Dendritic cell treated with granulocyte-macrophage colony-stimulating factor and Interleukin-4, amounts not matched to agents 40 ng/mL and 50 ng/mL, for 4 days (primary cell): ENCODE measurements around the gene MAP2K6.

Experiments
- H3K27ac Mint-ChIP-seq: one replicate; pipeline ENCODE4 v1.8.0; 2022; ENCODE audit warnings: mild to moderate bottlenecking, mixed read lengths
- H3K27me3 Mint-ChIP-seq: one replicate; pipeline ENCODE4 v1.8.0; 2022; ENCODE audit warnings: mild to moderate bottlenecking, mixed read lengths
- H3K36me3 Mint-ChIP-seq: one replicate; pipeline ENCODE4 v1.8.0; 2022; ENCODE audit warnings: low read depth, mixed read lengths
- H3K4me1 Mint-ChIP-seq: one replicate; pipeline ENCODE4 v1.8.0; 2022; ENCODE audit warnings: low read depth, mixed read lengths
- H3K4me3 Mint-ChIP-seq: one replicate; pipeline ENCODE4 v1.8.0; 2022; ENCODE audit warnings: mild to moderate bottlenecking, moderate library complexity, mixed read lengths
- H3K9me3 Mint-ChIP-seq: one replicate; pipeline ENCODE4 v1.8.0; 2022; ENCODE audit warnings: mixed read lengths
- intact Hi-C: fragments of 100-400 bp; cut with micrococcal nuclease; formaldehyde crosslinking; loops from one replicate; pipeline ENCODE4 v1.15.0; 2022

MAP2K6 gene

GRCh38 chr17:69454051-69454450, 39.6 kb downstream of the MAP2K6 start:
- Mint-ChIP-seq H3K36me3 (no peaks in the 10 kb centered on the region), H3K4me3 (no peak overlapping the region), H3K27me3 (no peaks in the 10 kb centered on the region), H3K9me3 (no peaks in the 10 kb centered on the region), H3K4me1 (peaks cover 19% of the 10 kb centered on the region), H3K27ac (no peak overlapping the region)
- intact Hi-C loops = no loop called here

GRCh38 chr17:69455040-69455439, 40.5 kb downstream of the MAP2K6 start:
- intact Hi-C loops = no loop called here
- Mint-ChIP-seq H3K27ac (no peak overlapping the region), H3K4me3 (no peak overlapping the region), H3K4me1 (peaks cover 25% of the 10 kb centered on the region), H3K27me3 (no peaks in the 10 kb centered on the region), H3K36me3 (no peaks in the 10 kb centered on the region), H3K9me3 (no peaks in the 10 kb centered on the region)

GRCh38 chr17:69457603-69458002, 43.1 kb downstream of the MAP2K6 start:
- Mint-ChIP-seq H3K27me3 (no peaks in the 10 kb centered on the region), H3K4me3 (no peak overlapping the region), H3K9me3 (no peaks in the 10 kb centered on the region), H3K27ac (no peak overlapping the region), H3K4me1 (peaks cover 26% of the 10 kb centered on the region), H3K36me3 (no peaks in the 10 kb centered on the region)
- intact Hi-C loops = no loop called here

- intact Hi-C loops = no loop called here
- Mint-ChIP-seq H3K27ac (no peak overlapping the region), H3K36me3 (no peaks in the 10 kb centered on the region), H3K4me1 (peaks cover 26% of the 10 kb centered on the region), H3K9me3 (no peaks in the 10 kb centered on the region), H3K4me3 (no peak overlapping the region), H3K27me3 (no peaks in the 10 kb centered on the region)
Measured at GRCh38 chr17:69460963-69461922, 46.7 kb downstream of the MAP2K6 start.

GRCh38 chr17:69461951-69462369, 47.5 kb downstream of the MAP2K6 start:
- Mint-ChIP-seq H3K36me3 (no peaks in the 10 kb centered on the region), H3K4me1 (peaks cover 23% of the 10 kb centered on the region), H3K27me3 (no peaks in the 10 kb centered on the region), H3K4me3 (no peak overlapping the region), H3K27ac (no peak overlapping the region), H3K9me3 (no peaks in the 10 kb centered on the region)
- intact Hi-C loops = no loop called here

- H3K4me3 Mint-ChIP-seq = no peak overlapping the region
- H3K27me3 Mint-ChIP-seq = no peaks in the 10 kb centered on the region
- peaks cover 18% of the 10 kb centered on the region for H3K4me1 Mint-ChIP-seq
- intact Hi-C loops = no loop called here
- H3K27ac Mint-ChIP-seq = no peak overlapping the region
- no peaks in the 10 kb centered on the region for H3K9me3 Mint-ChIP-seq
- no peaks in the 10 kb centered on the region for H3K36me3 Mint-ChIP-seq
Measured at GRCh38 chr17:69462882-69463281, 48.4 kb downstream of the MAP2K6 start.

- no peaks in the 10 kb centered on the region for H3K27me3 Mint-ChIP-seq
- intact Hi-C loops = no loop called here
- H3K9me3 Mint-ChIP-seq = no peaks in the 10 kb centered on the region
- no peaks in the 10 kb centered on the region for H3K36me3 Mint-ChIP-seq
- H3K27ac Mint-ChIP-seq = no peak overlapping the region
- H3K4me1 Mint-ChIP-seq = no peaks in the 10 kb centered on the region
- no peak overlapping the region for H3K4me3 Mint-ChIP-seq
Measured at GRCh38 chr17:69466451-69466850, 52.0 kb downstream of the MAP2K6 start.

- Mint-ChIP-seq H3K36me3 (no peaks in the 10 kb centered on the region), H3K9me3 (no peaks in the 10 kb centered on the region), H3K27ac (no peak overlapping the region), H3K27me3 (no peaks in the 10 kb centered on the region), H3K4me1 (no peaks in the 10 kb centered on the region), H3K4me3 (no peak overlapping the region)
- intact Hi-C loops = no loop called here
Measured at GRCh38 chr17:69466905-69467667, 52.6 kb downstream of the MAP2K6 start.

- no peaks in the 10 kb centered on the region for H3K36me3 Mint-ChIP-seq
Measured at GRCh38 chr17:69468207-69468606, 53.7 kb downstream of the MAP2K6 start.

GRCh38 chr17:69470702-69471101, 56.2 kb downstream of the MAP2K6 start:
- H3K27me3 Mint-ChIP-seq = no peaks in the 10 kb centered on the region
- H3K9me3 Mint-ChIP-seq = no peaks in the 10 kb centered on the region
- intact Hi-C loops = no loop called here
- H3K4me3 Mint-ChIP-seq = no peak overlapping the region
- peaks cover 9% of the 10 kb centered on the region for H3K4me1 Mint-ChIP-seq
- no peaks in the 10 kb centered on the region for H3K36me3 Mint-ChIP-seq
- H3K27ac Mint-ChIP-seq = no peak overlapping the region

More at GRCh38 chr17:69468207-69468606, 53.7 kb downstream of the MAP2K6 start:
- H3K27me3 Mint-ChIP-seq = no peaks in the 10 kb centered on the region
- no peak overlapping the region for H3K27ac Mint-ChIP-seq
- no peaks in the 10 kb centered on the region for H3K4me1 Mint-ChIP-seq
- no peak overlapping the region for H3K4me3 Mint-ChIP-seq
- H3K9me3 Mint-ChIP-seq = no peaks in the 10 kb centered on the region
- intact Hi-C loops = no loop called here

- Mint-ChIP-seq H3K27me3 (no peaks in the 10 kb centered on the region), H3K27ac (no peak overlapping the region), H3K4me3 (no peak overlapping the region), H3K9me3 (no peaks in the 10 kb centered on the region), H3K36me3 (no peaks in the 10 kb centered on the region), H3K4me1 (peaks cover 9% of the 10 kb centered on the region)
- intact Hi-C loops = no loop called here
Measured at GRCh38 chr17:69471406-69471805, 56.9 kb downstream of the MAP2K6 start.

- Mint-ChIP-seq H3K27me3 (no peaks in the 10 kb centered on the region), H3K4me3 (no peak overlapping the region), H3K27ac (no peak overlapping the region), H3K4me1 (peaks cover 29% of the 10 kb centered on the region), H3K9me3 (no peaks in the 10 kb centered on the region), H3K36me3 (no peaks in the 10 kb centered on the region)
- intact Hi-C loops = no loop called here
Measured at GRCh38 chr17:69473841-69474831, 59.6 kb downstream of the MAP2K6 start.

GRCh38 chr17:69477204-69477902, 62.9 kb downstream of the MAP2K6 start:
- Mint-ChIP-seq H3K27ac (no peak overlapping the region), H3K4me1 (peaks cover 36% of the 10 kb centered on the region), H3K4me3 (no peak overlapping the region), H3K9me3 (no peaks in the 10 kb centered on the region), H3K36me3 (no peaks in the 10 kb centered on the region), H3K27me3 (no peaks in the 10 kb centered on the region)
- intact Hi-C loops = no loop called here
